SK-N-SH (cell line): Measurements from ENCODE around the gene OR13J1. TPM values are rescaled to one million over a fixed set of nuclear protein-coding genes. Genes with fewer than 3 reads are reported as not detected.
A peak's percentile ranks its signal among the peaks of the same experiment; 100 is the strongest.

ENCODE experiments used
- CTCF ChIA-PET: fragments of 300-600, 350-600 bp; formaldehyde crosslinking; extraction: SDS; loops from one replicate; lab custom pipeline; 2021; lab: Yijun Ruan, JAX
- POLR2A ChIA-PET: fragments of 350-600 bp; sonication (Branson Sonifier 250); formaldehyde crosslinking; extraction: SDS; loops from one replicate; lab custom pipeline; 2020; ENCODE audit warnings: antibody characterized with exemption, inconsistent platforms; lab: Yijun Ruan, JAX
- DNase-seq: peaks from one replicate; pipeline ENCODE4 v3.0.0; 2012
- H2AFZ ChIP-seq: fragments of 200-600 bp; sonication (generic); 2 replicates; pipeline ENCODE4 v1.8.1; 2016; ENCODE audit warnings: antibody characterized with exemption, mild to moderate bottlenecking, low read depth
- H3F3A ChIP-seq: fragments of 200-600 bp; sonication (generic); replicated peaks from 2 replicates; pipeline ENCODE3; 2016; ENCODE audit warnings: antibody characterized with exemption, mild to moderate bottlenecking; ENCODE audit not compliant: insufficient read depth
- H3K27ac ChIP-seq, 2 experiments: fragments of 200-500 bp in 1 of 2; fragments of 200-600 bp in 1 of 2; sonication (Bioruptor generic) in 1 of 2; sonication (generic), shearing (Covaris generic) in 1 of 2; 2 replicates each; pipeline versions ENCODE4 v1.5.1 to v1.6.1; 2014 to 2016; ENCODE audit warnings: low read depth in 2 of 2, inconsistent platforms in 1 of 2, low read length in 1 of 2, mild to moderate bottlenecking in 1 of 2, mixed read lengths in 1 of 2
- H3K27me3 ChIP-seq: fragments of 200-600 bp; sonication (generic), shearing (Covaris generic); 2 replicates; pipeline ENCODE4 v1.6.1; 2016; ENCODE audit warnings: mixed run types; ENCODE audit not compliant: insufficient read depth
- H3K36me3 ChIP-seq, 2 experiments: fragments of 200-500 bp in 1 of 2; fragments of 200-600 bp in 1 of 2; sonication (Bioruptor generic) in 1 of 2; sonication (generic) in 1 of 2; replicated peaks in 1 of 2; 2 replicates each; pipeline versions ENCODE3 to v1.5.1; 2014 to 2016; ENCODE audit warnings: low read length in 1 of 2, mild to moderate bottlenecking in 1 of 2; ENCODE audit not compliant: insufficient read depth in 2 of 2, control insufficient read depth in 1 of 2
- H3K4me1 ChIP-seq, 2 experiments: fragments of 200-500 bp in 1 of 2; fragments of 200-600 bp in 1 of 2; sonication (Bioruptor generic) in 1 of 2; sonication (generic), shearing (Covaris generic) in 1 of 2; 2 replicates each; pipeline versions ENCODE4 v1.5.1 to v1.6.1; 2014 to 2016; ENCODE audit warnings: low read depth in 1 of 2, low read length in 1 of 2, mixed run types in 1 of 2; ENCODE audit not compliant: insufficient read depth in 2 of 2, control insufficient read depth in 1 of 2
- H3K4me2 ChIP-seq: fragments of 200-600 bp; sonication (generic), shearing (Covaris generic); 2 replicates; pipeline ENCODE4 v1.6.1; 2017; ENCODE audit warnings: mixed run types
- H3K4me3 ChIP-seq, 2 experiments: fragments of 200-500 bp in 1 of 2; fragments of 200-600 bp in 1 of 2; sonication (Bioruptor generic) in 1 of 2; sonication (generic), shearing (Covaris generic) in 1 of 2; 2 replicates each; pipeline versions ENCODE4 v1.5.1 to v1.8.1; 2014 to 2016; ENCODE audit warnings: low read depth in 2 of 2, inconsistent platforms in 1 of 2, low read length in 1 of 2, mild to moderate bottlenecking in 1 of 2, mixed read lengths in 1 of 2, moderate library complexity in 1 of 2
- H3K79me2 ChIP-seq: fragments of 200-600 bp; sonication (generic); 2 replicates; pipeline ENCODE4 v1.8.1; 2017; ENCODE audit warnings: mild to moderate bottlenecking; ENCODE audit not compliant: insufficient read depth
- H3K9ac ChIP-seq: fragments of 200-600 bp; sonication (generic); 2 replicates; pipeline ENCODE4 v1.6.1; 2017; ENCODE audit warnings: mixed run types
- H3K9me2 ChIP-seq: fragments of 200-600 bp; sonication (generic); 2 replicates; pipeline ENCODE4 v1.6.1; 2017; ENCODE audit warnings: mixed run types
- H3K9me3 ChIP-seq: fragments of 200-600 bp; sonication (generic); 2 replicates; pipeline ENCODE4 v1.6.1; 2017; ENCODE audit warnings: mixed run types, mild to moderate bottlenecking, moderate library complexity
- H4K20me1 ChIP-seq: fragments of 200-600 bp; sonication (generic); 2 replicates; pipeline ENCODE4 v1.6.1; 2017; ENCODE audit warnings: mild to moderate bottlenecking, mixed run types; ENCODE audit not compliant: insufficient read depth
- FOSL2 ChIP-seq: IDR thresholded peaks from 2 replicates; pipeline ENCODE4 v1.4.0; 2012; ENCODE audit warnings: low read depth, mild to moderate bottlenecking, moderate library complexity, borderline replicate concordance
- GATA2 ChIP-seq: sonication (generic); formaldehyde crosslinking; IDR thresholded peaks from 2 replicates; pipeline ENCODE4 v1.5.0; 2020; ENCODE audit warnings: mild to moderate bottlenecking, missing genetic modification reagents
- IRF3 ChIP-seq: fragments of 150-350 bp; IDR thresholded peaks from 2 replicates; pipeline ENCODE4 v1.6.1; 2016; ENCODE audit warnings: mild to moderate bottlenecking, low read depth, low read length
- MAX ChIP-seq: IDR thresholded peaks from 2 replicates; pipeline ENCODE4 v1.4.0; 2012; ENCODE audit warnings: low read depth
- RFX5 ChIP-seq: IDR thresholded peaks from 2 replicates; pipeline ENCODE4 v1.6.1; 2012; ENCODE audit warnings: mild to moderate bottlenecking, improper control_type of control experiment, low read length
- TCF12 ChIP-seq: IDR thresholded peaks from 2 replicates; pipeline ENCODE4 v1.4.0; 2012
- USF1 ChIP-seq: IDR thresholded peaks from 2 replicates; pipeline ENCODE4 v1.4.0; 2012; ENCODE audit warnings: low read depth, borderline replicate concordance
- YY1 ChIP-seq: IDR thresholded peaks from 2 replicates; pipeline ENCODE4 v1.4.0; 2012; ENCODE audit warnings: low read depth, mild to moderate bottlenecking
- ZBTB33 ChIP-seq: IDR thresholded peaks from 2 replicates; pipeline ENCODE4 v1.4.0; 2012; ENCODE audit warnings: low read depth, borderline replicate concordance
- WGBS: methylation state at CpG from one replicate; pipeline ENCODE4 v1.1.6; 2017; ENCODE audit warnings: low lambda C conversion rate; 5-methylcytosine and 5-hydroxymethylcytosine counted together
- polyA plus RNA-seq, 3 experiments: library from polyadenylated mRNA; depleted of rRNA; stranded (reverse); fragments of >200 nt; gene quantifications; 2 replicates each; pipeline ENCODE4 v1.2.3, GENCODE V29; 2012

Gene OR13J1
- polyA plus RNA-seq, 1 of the 3 experiments (the other 2 are of a cell fraction), result not detected

GRCh38 chr9:35852267-35852815, 17.9 kb downstream of the OR13J1 start:
- CTCF ChIA-PET, result interaction anchor here (0.9 to 1.1 kb wide), 3 partner anchors 12 to 62 kb away, joined by 3 to 5 read pairs (median 3); no protein-coding TSS in a partner anchor
- peaks cover 16% of the 10 kb centered on the region for H3F3A ChIP-seq
- no peak overlapping the region for H2AFZ ChIP-seq
- POLR2A ChIA-PET, result no interaction called here
- H3K9me2 ChIP-seq, result no peaks in the 10 kb centered on the region
- no peak overlapping the region for H3K4me2 ChIP-seq
- no peaks in the 10 kb centered on the region for H3K79me2 ChIP-seq
- H3K27me3 ChIP-seq, result no peaks in the 10 kb centered on the region
- peaks cover 0 to under 1% of the 10 kb centered on the region in 2 experiments for H3K36me3 ChIP-seq
- H3K27ac ChIP-seq, result no peak overlapping the region
- DNase-seq, result no peak
- no peak for TF ChIP-seq IRF3
- TF ChIP-seq RFX5, result no peak
- TF ChIP-seq ZBTB33, result no peak
- H3K9me3 ChIP-seq, result no peaks in the 10 kb centered on the region
- H3K4me1 ChIP-seq, result peaks cover 5 to 6% of the 10 kb centered on the region in 2 experiments; a peak in 1 of 4 replicates
- WGBS, result 77% methylated on average over 2 of the region's 2 CpGs
- H3K4me3 ChIP-seq, result no peak overlapping the region
- H3K9ac ChIP-seq, result no peak overlapping the region
- no peaks in the 10 kb centered on the region for H4K20me1 ChIP-seq

GRCh38 chr9:35847792-35848572, 22.2 kb downstream of the OR13J1 start:
- Histone ChIP-seq H3K9me3 (no peaks in the 10 kb centered on the region), H3F3A (peaks cover 16% of the 10 kb centered on the region), H3K4me3 (no peak overlapping the region), H3K4me1 (peaks cover 6 to 14% of the 10 kb centered on the region in 2 experiments), H3K9me2 (no peaks in the 10 kb centered on the region), H2AFZ (no peak overlapping the region), H4K20me1 (no peaks in the 10 kb centered on the region), H3K9ac (no peak overlapping the region), H3K27ac (peak overlapping the region in 1 of 2 experiments; percentile 49; a peak in 3 of 4 replicates), H3K36me3 (peaks cover 0 to 6% of the 10 kb centered on the region in 2 experiments), H3K4me2 (peak overlapping the region; percentile 41; the same call in 1 of the 2 replicates), H3K27me3 (no peaks in the 10 kb centered on the region), H3K79me2 (no peaks in the 10 kb centered on the region)
- 36% methylated on average over 4 of the region's 4 CpGs for WGBS
- DNase-seq, result no peak
- TF ChIP-seq MAX (0 out of 2 replicates have a peak, but pooled peaks have one; percentile 33), FOSL2 (peak; percentile 45; the same call in 1 of the 2 replicates), TCF12 (peak; percentile 63), USF1 (no peak), GATA2 (CRISPR knock-in tag) (no peak), YY1 (no peak)
- CTCF ChIA-PET, result interaction anchor here (1.0 to 1.8 kb wide), 4 partner anchors 9 to 22 kb away, joined by 3 to 8 read pairs (median 4); no protein-coding TSS in a partner anchor
- POLR2A ChIA-PET, result no interaction called here
